ENCODE data around the gene CYFIP1.

DNA sequence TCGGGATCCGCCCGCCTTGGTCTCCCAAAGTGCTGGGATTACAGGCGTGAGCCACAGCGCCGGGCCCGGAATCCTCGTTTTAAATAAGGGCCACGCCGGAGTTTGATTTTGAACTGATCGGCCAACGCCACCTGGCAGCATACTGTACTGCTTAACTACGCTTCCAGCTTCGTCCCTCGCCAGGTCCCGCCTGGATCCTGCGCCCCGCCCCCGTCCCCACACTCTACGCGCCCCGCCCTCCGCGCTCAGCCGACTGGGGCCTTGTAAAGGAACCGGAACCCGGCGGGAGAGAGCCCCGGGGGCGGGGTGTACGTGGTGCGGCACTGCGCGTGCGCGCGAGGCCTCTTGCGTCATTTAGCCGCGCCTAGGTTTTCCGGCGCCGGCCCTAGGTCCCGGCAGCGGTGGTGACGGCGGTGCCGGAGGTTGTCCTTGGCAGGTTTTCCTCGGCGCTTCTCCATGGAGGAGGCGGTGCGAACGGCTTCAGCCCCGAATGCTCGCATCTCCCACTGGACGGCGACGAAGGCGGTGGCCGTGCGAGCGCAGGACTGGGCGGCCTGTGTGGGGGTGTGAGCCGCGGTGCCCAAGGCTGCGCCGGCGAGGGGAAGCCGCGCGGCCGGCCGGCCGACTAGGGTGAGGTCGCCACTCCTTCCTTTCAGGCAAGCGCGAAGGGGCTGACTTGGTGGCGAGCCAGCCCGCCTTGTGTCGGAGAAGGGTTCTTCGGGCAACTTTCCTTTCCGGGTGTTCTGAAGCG, 141.7 kb downstream of the CYFIP1 start, which contains the start of gene NIPA2:
- TF ChIP-seq BMI1 (IDR thresholded peaks at IDR 0.05; ENCODE audit: borderline replicate concordance) (no peak), CEBPB (IDR thresholded peaks at IDR 0.05; ENCODE audit: borderline replicate concordance in 1 of 2, low read depth in 2 of 2, low read length in 2 of 2) (peak in 1 of 2 experiments; percentile 59; a peak in 1 of 4 replicates), CTCF (IDR thresholded peaks at IDR 0.05 in 2 of 3, conservative IDR thresholded peaks at IDR 0.05 in 1 of 3; ENCODE audit: control insufficient read depth in 2 of 3, extremely low read depth in 1 of 3, insufficient read depth in 1 of 3, low read depth in 3 of 3, low read length in 3 of 3) (peak in 1 of 3 experiments; percentile 10; a peak in 2 of 6 replicates), TAF1 (IDR thresholded peaks at IDR 0.05; ENCODE audit: borderline replicate concordance, low read depth, low read length) (peak; percentile 74; the same call in 1 of the 2 replicates), EZH2 (IDR thresholded peaks at IDR 0.05; ENCODE audit: borderline replicate concordance, control insufficient read depth, low read depth, low read length) (no peak), SUZ12 (IDR thresholded peaks at IDR 0.05; ENCODE audit: unreplicated experiment) (no peak), PBX3 (IDR thresholded peaks at IDR 0.05; ENCODE audit: insufficient replicate concordance, low read depth, low read length) (no peak), POLR2A (IDR thresholded peaks at IDR 0.05; ENCODE audit: low read depth, low read length) (peak; percentile 94), POLR2AphosphoS5 (IDR thresholded peaks at IDR 0.05; ENCODE audit: low read length) (peak; percentile 84; the same call in 1 of the 2 replicates), GABPA (IDR thresholded peaks at IDR 0.05; ENCODE audit: low read depth) (peak; percentile 72), FOS (IDR thresholded peaks at IDR 0.05; ENCODE audit: borderline replicate concordance, extremely low read depth, insufficient read length) (no peak), SUPT20H (IDR thresholded peaks at IDR 0.05; ENCODE audit: borderline replicate concordance, control insufficient read depth, low read depth, low read length) (no peak), CBFB (IDR thresholded peaks at IDR 0.05; ENCODE audit: low read depth) (0 out of 2 replicates have a peak, but pooled peaks have one; percentile 17), SMC3 (IDR thresholded peaks at IDR 0.05; ENCODE audit: borderline replicate concordance, low read length) (no peak)

Data from GM12878 (cell line).